ENCODE data around the gene CLTCL1.
A peak's percentile ranks its signal among the peaks of the same experiment; 100 is the strongest.
"Not testable (repeated sequence)": the region's sequence is repeated elsewhere in the genome, so short reads cannot be mapped to it uniquely, and the experiment has no call there.

Gene CLTCL1

DNA sequence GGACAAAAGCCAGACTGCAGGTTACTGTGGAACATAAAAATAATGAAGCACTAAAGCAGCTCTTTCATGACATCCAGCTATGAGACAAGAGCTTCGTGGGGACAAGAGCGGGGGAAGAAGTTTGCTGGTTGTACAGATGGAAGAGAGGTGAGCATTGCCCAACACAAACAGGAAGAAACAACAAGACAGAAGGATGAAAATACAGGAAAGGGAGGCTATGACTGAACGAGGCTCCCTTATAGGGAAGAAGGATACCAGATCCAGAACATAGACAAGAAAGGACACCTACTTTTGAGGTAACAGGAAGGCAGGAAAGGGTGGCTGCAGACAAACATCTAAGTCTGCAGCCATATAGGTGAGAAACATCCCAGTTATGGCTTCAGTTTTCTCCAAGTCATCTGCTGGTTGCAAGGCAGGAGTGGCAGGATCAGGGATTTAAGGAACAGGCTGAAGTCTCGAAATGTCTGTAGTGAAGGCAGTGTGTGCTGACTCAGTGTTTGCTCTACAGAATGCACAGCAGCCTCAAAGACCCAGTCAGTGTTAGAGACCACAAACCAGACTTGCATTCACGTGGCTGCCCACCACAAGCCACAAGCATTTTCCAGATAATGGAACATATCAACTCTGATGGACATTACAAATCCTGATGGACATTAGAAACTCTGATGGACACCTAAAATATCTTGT is 1.9 kb downstream of the CLTCL1 start:
- H3K36me3 ChIP-seq (ENCODE audit: insufficient read depth, low read depth, low read length): 0 out of 2 replicates have a peak, but pooled peaks cover 6% of the 10 kb centered on the region
- no peak overlapping the region for H3K4me3 ChIP-seq (ENCODE audit: low read length)
- H3K9me3 ChIP-seq (ENCODE audit: insufficient read depth, low read depth, low read length): no peaks in the 10 kb centered on the region
- H3K27me3 ChIP-seq (ENCODE audit: insufficient read depth, low read length): peaks cover 27% of the 10 kb centered on the region
- H3K9ac ChIP-seq (ENCODE audit: low read depth, low read length): no peak overlapping the region
- H3K4me1 ChIP-seq (ENCODE audit: insufficient read depth, low read length): peaks cover 28% of the 10 kb centered on the region
- H3K27ac ChIP-seq (ENCODE audit: low read length): no peak overlapping the region

GRCh38 chr22:19287889-19288288 is 3.6 kb downstream of the CLTCL1 start:
- Histone ChIP-seq H3K9ac (ENCODE audit: low read depth, low read length) (peak overlapping the region; percentile 10; the same call in 1 of the 2 replicates), H3K4me1 (ENCODE audit: insufficient read depth, low read length) (peaks cover 28% of the 10 kb centered on the region), H3K27ac (ENCODE audit: low read length) (no peak overlapping the region), H3K4me3 (ENCODE audit: low read length) (peak overlapping the region; percentile 24; the same call in 1 of the 2 replicates), H3K9me3 (ENCODE audit: insufficient read depth, low read depth, low read length) (no peaks in the 10 kb centered on the region), H3K27me3 (ENCODE audit: insufficient read depth, low read length) (peaks cover 26% of the 10 kb centered on the region), H3K36me3 (ENCODE audit: insufficient read depth, low read depth, low read length) (0 out of 2 replicates have a peak, but pooled peaks cover 6% of the 10 kb centered on the region)

DNA sequence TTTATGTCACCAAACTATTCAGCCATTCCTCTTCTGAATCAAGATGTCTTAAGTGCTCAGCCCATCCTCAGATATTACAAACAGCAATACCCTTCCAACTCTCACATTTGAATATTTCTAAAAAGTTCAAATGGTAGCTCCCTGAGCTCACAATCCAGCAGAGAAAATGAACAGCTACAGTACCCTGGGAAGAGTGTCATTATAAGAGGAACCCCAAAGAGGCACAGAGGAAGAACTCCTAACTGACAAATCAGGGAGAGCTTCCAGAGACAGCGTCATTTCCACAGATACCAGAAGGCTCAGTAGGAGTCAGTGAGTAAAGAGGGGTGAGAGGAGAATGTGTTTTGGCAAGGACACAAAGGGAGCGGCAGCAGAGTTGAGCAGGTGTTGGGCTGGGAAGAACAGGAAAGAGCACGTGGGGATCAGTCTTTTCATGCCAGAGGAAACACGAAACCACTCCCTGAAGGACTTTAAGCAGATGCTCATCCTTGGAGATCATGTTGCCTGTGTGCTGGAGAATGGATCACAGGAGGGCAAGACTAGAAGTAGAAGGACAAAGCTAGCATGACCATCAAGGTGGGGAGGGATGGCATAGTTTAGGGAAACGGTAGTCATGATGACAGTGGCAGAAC is 4.3 kb downstream of the CLTCL1 start:
- peaks cover 19% of the 10 kb centered on the region for H3K27me3 ChIP-seq (ENCODE audit: insufficient read depth, low read length)
- peak overlapping the region; percentile 22; the same call in 1 of the 2 replicates for H3K9ac ChIP-seq (ENCODE audit: low read depth, low read length)
- 0 out of 2 replicates have a peak, but pooled peaks cover 6% of the 10 kb centered on the region for H3K36me3 ChIP-seq (ENCODE audit: insufficient read depth, low read depth, low read length)
- no peak overlapping the region for H3K27ac ChIP-seq (ENCODE audit: low read length)
- H3K4me1 ChIP-seq (ENCODE audit: insufficient read depth, low read length): peaks cover 28% of the 10 kb centered on the region
- H3K9me3 ChIP-seq (ENCODE audit: insufficient read depth, low read depth, low read length): no peaks in the 10 kb centered on the region
- peak overlapping the region; percentile 24; the same call in 1 of the 2 replicates for H3K4me3 ChIP-seq (ENCODE audit: low read length)

DNA sequence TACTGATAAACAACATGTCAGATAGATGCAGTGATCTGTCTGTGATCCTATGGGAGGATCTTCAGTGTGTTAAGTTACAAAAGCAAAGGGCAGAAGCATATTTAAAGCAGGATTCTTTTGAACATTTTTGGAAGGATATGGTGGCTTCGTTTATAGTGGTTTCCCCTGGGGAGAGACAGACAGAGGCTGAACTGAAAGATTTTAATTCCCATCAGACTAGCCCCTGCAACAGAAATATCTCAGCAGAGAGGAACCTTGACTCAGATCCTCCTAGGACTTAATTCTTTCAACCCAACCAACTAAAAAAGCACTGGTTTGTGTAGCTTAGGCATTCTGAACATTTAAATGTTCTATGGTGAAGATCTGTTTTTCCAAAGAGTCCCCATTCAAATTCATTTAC is 5.7 kb downstream of the CLTCL1 start:
- H3K9ac ChIP-seq (ENCODE audit: low read depth, low read length): peak overlapping the region; percentile 60; the same call in 1 of the 2 replicates
- H3K27ac ChIP-seq (ENCODE audit: low read length): peak overlapping the region; percentile 43
- no peaks in the 10 kb centered on the region for H3K9me3 ChIP-seq (ENCODE audit: insufficient read depth, low read depth, low read length)
- peaks cover 14% of the 10 kb centered on the region for H3K27me3 ChIP-seq (ENCODE audit: insufficient read depth, low read length)
- H3K36me3 ChIP-seq (ENCODE audit: insufficient read depth, low read depth, low read length): 0 out of 2 replicates have a peak, but pooled peaks cover 6% of the 10 kb centered on the region
- peaks cover 28% of the 10 kb centered on the region for H3K4me1 ChIP-seq (ENCODE audit: insufficient read depth, low read length)
- peak overlapping the region; percentile 27 for H3K4me3 ChIP-seq (ENCODE audit: low read length)

DNA sequence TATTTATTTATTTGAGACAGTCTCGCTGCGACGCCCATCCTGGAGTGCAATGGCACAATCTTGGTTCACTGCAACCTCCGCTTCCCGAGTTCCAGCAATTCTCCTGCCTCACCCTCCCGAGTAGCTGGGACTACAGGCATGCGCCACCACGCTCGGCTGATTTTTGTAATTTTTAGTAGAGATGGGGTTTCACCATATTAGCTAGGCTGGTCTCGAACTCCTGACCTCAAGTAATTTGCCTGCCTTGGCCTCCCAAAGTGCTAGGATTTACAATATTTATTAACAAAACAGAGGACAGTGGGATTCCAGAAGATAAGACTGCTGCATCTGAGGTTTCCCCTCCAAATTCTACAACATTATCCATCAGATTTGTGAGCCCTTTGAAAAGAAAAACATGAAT is 12.4 kb downstream of the CLTCL1 start:
- not testable (repeated sequence) for H3K9me3 ChIP-seq (ENCODE audit: insufficient read depth, low read depth, low read length); H3K4me1 ChIP-seq (ENCODE audit: insufficient read depth, low read length); H3K4me3 ChIP-seq (ENCODE audit: low read length); H3K27ac ChIP-seq (ENCODE audit: low read length); H3K9ac ChIP-seq (ENCODE audit: low read depth, low read length); H3K27me3 ChIP-seq (ENCODE audit: insufficient read depth, low read length)
- H3K36me3 ChIP-seq (ENCODE audit: insufficient read depth, low read depth, low read length): peaks cover 12% of the 10 kb centered on the region; the same call in 1 of the 2 replicates

- Histone ChIP-seq H3K9me3 (ENCODE audit: insufficient read depth, low read depth, low read length) (no peaks in the 10 kb centered on the region), H3K27ac (ENCODE audit: low read length) (no peak overlapping the region), H3K4me1 (ENCODE audit: insufficient read depth, low read length) (peaks cover 5% of the 10 kb centered on the region), H3K36me3 (ENCODE audit: insufficient read depth, low read depth, low read length) (peaks cover 17% of the 10 kb centered on the region), H3K4me3 (ENCODE audit: low read length) (no peak overlapping the region), H3K27me3 (ENCODE audit: insufficient read depth, low read length) (no peaks in the 10 kb centered on the region), H3K9ac (ENCODE audit: low read depth, low read length) (no peak overlapping the region)
Observed at GRCh38 chr22:19277785-19278184, 13.7 kb downstream of the CLTCL1 start.

- H3K27ac ChIP-seq (ENCODE audit: low read length): no peak overlapping the region
- no peaks in the 10 kb centered on the region for H3K9me3 ChIP-seq (ENCODE audit: insufficient read depth, low read depth, low read length)
- peaks cover 17% of the 10 kb centered on the region for H3K36me3 ChIP-seq (ENCODE audit: insufficient read depth, low read depth, low read length)
- no peaks in the 10 kb centered on the region for H3K27me3 ChIP-seq (ENCODE audit: insufficient read depth, low read length)
- H3K4me1 ChIP-seq (ENCODE audit: insufficient read depth, low read length): peaks cover 5% of the 10 kb centered on the region
- no peak overlapping the region for H3K4me3 ChIP-seq (ENCODE audit: low read length)
- no peak overlapping the region for H3K9ac ChIP-seq (ENCODE audit: low read depth, low read length)
Observed at GRCh38 chr22:19275919-19276600, 15.5 kb downstream of the CLTCL1 start.

GRCh38 chr22:19275513-19275912 is 16.0 kb downstream of the CLTCL1 start:
- Histone ChIP-seq H3K9ac (ENCODE audit: low read depth, low read length) (no peak overlapping the region), H3K27ac (ENCODE audit: low read length) (no peak overlapping the region), H3K4me1 (ENCODE audit: insufficient read depth, low read length) (peaks cover 5% of the 10 kb centered on the region), H3K9me3 (ENCODE audit: insufficient read depth, low read depth, low read length) (no peaks in the 10 kb centered on the region), H3K36me3 (ENCODE audit: insufficient read depth, low read depth, low read length) (peaks cover 17% of the 10 kb centered on the region), H3K4me3 (ENCODE audit: low read length) (no peak overlapping the region), H3K27me3 (ENCODE audit: insufficient read depth, low read length) (no peaks in the 10 kb centered on the region)

GRCh38 chr22:19275104-19275503 is 16.4 kb downstream of the CLTCL1 start:
- Histone ChIP-seq H3K4me3 (ENCODE audit: low read length) (no peak overlapping the region), H3K27me3 (ENCODE audit: insufficient read depth, low read length) (no peaks in the 10 kb centered on the region), H3K4me1 (ENCODE audit: insufficient read depth, low read length) (peaks cover 5% of the 10 kb centered on the region), H3K9me3 (ENCODE audit: insufficient read depth, low read depth, low read length) (no peaks in the 10 kb centered on the region), H3K9ac (ENCODE audit: low read depth, low read length) (no peak overlapping the region), H3K27ac (ENCODE audit: low read length) (no peak overlapping the region), H3K36me3 (ENCODE audit: insufficient read depth, low read depth, low read length) (peaks cover 17% of the 10 kb centered on the region)

- Histone ChIP-seq H3K4me3 (ENCODE audit: low read length) (no peak overlapping the region), H3K4me1 (ENCODE audit: insufficient read depth, low read length) (no peaks in the 10 kb centered on the region; the same call in 1 of the 2 replicates), H3K36me3 (ENCODE audit: insufficient read depth, low read depth, low read length) (peaks cover 21% of the 10 kb centered on the region), H3K9me3 (ENCODE audit: insufficient read depth, low read depth, low read length) (no peaks in the 10 kb centered on the region), H3K27ac (ENCODE audit: low read length) (no peak overlapping the region), H3K27me3 (ENCODE audit: insufficient read depth, low read length) (no peaks in the 10 kb centered on the region), H3K9ac (ENCODE audit: low read depth, low read length) (no peak overlapping the region)
Observed at GRCh38 chr22:19271856-19272535, 19.5 kb downstream of the CLTCL1 start.

GRCh38 chr22:19271273-19271855 is 20.2 kb downstream of the CLTCL1 start:
- H3K4me3 ChIP-seq (ENCODE audit: low read length): no peak overlapping the region
- peaks cover 21% of the 10 kb centered on the region for H3K36me3 ChIP-seq (ENCODE audit: insufficient read depth, low read depth, low read length)
- H3K9me3 ChIP-seq (ENCODE audit: insufficient read depth, low read depth, low read length): peaks cover 4% of the 10 kb centered on the region; the same call in 1 of the 2 replicates
- H3K4me1 ChIP-seq (ENCODE audit: insufficient read depth, low read length): no peaks in the 10 kb centered on the region; the same call in 1 of the 2 replicates
- H3K27ac ChIP-seq (ENCODE audit: low read length): no peak overlapping the region
- H3K9ac ChIP-seq (ENCODE audit: low read depth, low read length): no peak overlapping the region
- no peaks in the 10 kb centered on the region for H3K27me3 ChIP-seq (ENCODE audit: insufficient read depth, low read length)

Measured in iPS-20b (cell line).